AG04450 (cell line): ENCODE measurements around the gene ALOX5AP. TPM values are rescaled to one million over a fixed set of nuclear protein-coding genes. Genes with fewer than 3 reads are reported as not detected.

Experiments used
- CTCF ChIA-PET: fragments of 300-600, 350-600 bp; formaldehyde crosslinking; extraction: SDS; loops from one replicate; lab custom pipeline; 2022; ENCODE audit warnings: antibody characterized with exemption, inconsistent platforms; lab: Charles Lee
- POLR2A ChIA-PET: fragments of 350-600 bp; formaldehyde crosslinking; extraction: SDS; loops from one replicate; lab custom pipeline; 2021; ENCODE audit warnings: antibody characterized with exemption, inconsistent platforms; lab: Yijun Ruan, JAX
- DNase-seq: peaks from one replicate; pipeline ENCODE4 v3.0.0-alpha.2; 2011; ENCODE audit warnings: low read depth, low spot score
- H3K27ac ChIP-seq: one replicate; pipeline ENCODE4 v1.5.1; 2012; ENCODE audit warnings: low read depth, low read length, control low read depth
- H3K27me3 ChIP-seq: one replicate; pipeline ENCODE4 v1.6.0; 2012; ENCODE audit warnings: low read length; ENCODE audit not compliant: control insufficient read depth, insufficient read depth
- H3K4me3 ChIP-seq: 2 replicates; pipeline ENCODE4 v1.5.1; 2011; ENCODE audit warnings: mild to moderate bottlenecking, low read depth, low read length, control low read depth
- H3K9me3 ChIP-seq: 2 replicates; pipeline ENCODE4 v1.5.1; 2012; ENCODE audit warnings: low read length; ENCODE audit not compliant: control insufficient read depth, insufficient read depth
- polyA plus RNA-seq: library from polyadenylated mRNA; depleted of rRNA; stranded (reverse); fragments of >200 nt; gene quantifications from 2 replicates; pipeline ENCODE4 v1.2.3, GENCODE V29; 2011
- TF ChIP-seq, protein P1 (sequence below): IDR thresholded peaks from 2 replicates; pipeline ENCODE4 v1.5.1; 2011; ENCODE audit warnings: low read depth, low read length, control low read depth, inconsistent platforms

ALOX5AP gene
- polyA plus RNA-seq, 1 experiment, result 6.4 TPM

- no peaks in the 10 kb centered on the region for H3K9me3 ChIP-seq
- no peak for DNase-seq
- H3K27ac ChIP-seq, result no peak overlapping the region
- CTCF ChIA-PET, result interaction anchor here (0.6 to 1.3 kb wide), 2 partner anchors 332 to 428 kb away, joined by 3 read pairs; no protein-coding TSS in a partner anchor
- no peak overlapping the region for H3K4me3 ChIP-seq
- POLR2A ChIA-PET, result no interaction called here
- no peaks in the 10 kb centered on the region for H3K27me3 ChIP-seq
- TF ChIP-seq, protein P1, sequence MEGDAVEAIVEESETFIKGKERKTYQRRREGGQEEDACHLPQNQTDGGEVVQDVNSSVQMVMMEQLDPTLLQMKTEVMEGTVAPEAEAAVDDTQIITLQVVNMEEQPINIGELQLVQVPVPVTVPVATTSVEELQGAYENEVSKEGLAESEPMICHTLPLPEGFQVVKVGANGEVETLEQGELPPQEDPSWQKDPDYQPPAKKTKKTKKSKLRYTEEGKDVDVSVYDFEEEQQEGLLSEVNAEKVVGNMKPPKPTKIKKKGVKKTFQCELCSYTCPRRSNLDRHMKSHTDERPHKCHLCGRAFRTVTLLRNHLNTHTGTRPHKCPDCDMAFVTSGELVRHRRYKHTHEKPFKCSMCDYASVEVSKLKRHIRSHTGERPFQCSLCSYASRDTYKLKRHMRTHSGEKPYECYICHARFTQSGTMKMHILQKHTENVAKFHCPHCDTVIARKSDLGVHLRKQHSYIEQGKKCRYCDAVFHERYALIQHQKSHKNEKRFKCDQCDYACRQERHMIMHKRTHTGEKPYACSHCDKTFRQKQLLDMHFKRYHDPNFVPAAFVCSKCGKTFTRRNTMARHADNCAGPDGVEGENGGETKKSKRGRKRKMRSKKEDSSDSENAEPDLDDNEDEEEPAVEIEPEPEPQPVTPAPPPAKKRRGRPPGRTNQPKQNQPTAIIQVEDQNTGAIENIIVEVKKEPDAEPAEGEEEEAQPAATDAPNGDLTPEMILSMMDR, result no peak
These were observed 22.5 kb upstream of the ALOX5AP start for GRCh38 chr13:30712536-30713532.

DNA sequence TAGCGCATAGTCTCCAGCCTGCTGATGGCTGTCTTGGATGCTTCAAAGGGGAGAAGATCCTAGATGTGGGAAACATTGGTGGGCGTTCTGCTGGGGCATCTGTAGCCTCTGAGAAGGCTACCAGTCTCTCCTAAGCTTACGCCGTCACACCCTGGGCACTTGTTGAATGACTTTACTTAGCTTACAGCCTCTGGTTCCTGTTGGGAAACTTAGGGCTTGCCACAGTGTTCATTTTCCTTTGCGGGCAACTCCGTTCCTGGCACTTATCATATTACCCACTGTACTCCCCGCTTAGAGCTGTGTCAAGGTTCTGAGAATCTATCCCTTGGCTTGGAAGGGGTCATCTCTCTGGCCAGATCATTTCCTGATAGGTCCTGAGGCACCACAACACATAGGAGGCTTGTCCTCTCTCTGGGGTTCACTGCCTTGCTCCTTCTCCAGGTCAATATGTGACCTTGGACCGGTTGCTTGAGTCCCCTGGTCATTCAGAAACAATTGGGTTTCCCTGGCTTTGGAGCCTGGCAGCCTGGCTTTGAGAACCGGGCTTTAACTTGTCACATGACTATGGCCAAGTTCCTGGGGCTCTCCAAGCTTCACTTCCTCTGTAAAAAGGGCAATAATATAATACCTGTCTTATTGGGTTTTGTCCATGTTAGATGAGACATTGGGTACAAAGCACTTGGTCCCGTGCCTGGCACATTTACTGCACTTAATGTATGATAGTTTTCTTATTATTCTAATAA is 20.5 kb upstream of the ALOX5AP start:
- ChIA-PET POLR2A (no interaction called here), CTCF (interaction anchor here (0.6 kb wide), 2 partner anchors 15 to 103 kb away, joined by 3 read pairs; no protein-coding TSS in a partner anchor)
- Histone ChIP-seq H3K4me3 (no peak overlapping the region), H3K27ac (no peak overlapping the region), H3K27me3 (no peaks in the 10 kb centered on the region), H3K9me3 (no peaks in the 10 kb centered on the region)
- DNase-seq, result no peak
- TF ChIP-seq, protein P1, result no peak

GRCh38 chr13:30715372-30715756 is 20.0 kb upstream of the ALOX5AP start:
- ChIA-PET CTCF (interaction anchor here (0.6 kb wide), 1 partner anchor 104 kb away, joined by 3 read pairs; no protein-coding TSS in a partner anchor), POLR2A (no interaction called here)
- no peaks in the 10 kb centered on the region for H3K27me3 ChIP-seq
- no peaks in the 10 kb centered on the region for H3K9me3 ChIP-seq
- TF ChIP-seq, protein P1, result no peak
- no peak overlapping the region for H3K4me3 ChIP-seq
- no peak overlapping the region for H3K27ac ChIP-seq
- DNase-seq, result no peak

DNA sequence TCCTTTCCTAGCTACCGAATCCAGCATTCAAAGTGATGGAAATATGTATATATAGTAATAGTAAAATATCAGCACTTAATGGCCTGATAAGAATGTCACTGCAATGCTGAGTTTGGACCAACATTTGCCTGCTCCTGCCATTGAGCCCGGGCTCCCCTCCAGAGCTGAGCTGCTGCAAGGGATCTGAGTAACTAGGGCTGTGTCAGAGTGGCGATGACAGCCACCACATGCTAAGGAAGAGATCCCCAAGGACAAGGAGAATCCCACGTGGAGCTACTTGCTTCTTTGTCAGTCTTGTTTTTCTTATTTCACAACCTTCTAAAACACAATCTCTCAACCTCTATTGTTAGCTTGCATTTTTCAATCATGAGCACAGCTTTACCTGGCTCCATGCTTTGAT is 19.5 kb upstream of the ALOX5AP start:
- no peak overlapping the region for H3K4me3 ChIP-seq
- ChIA-PET CTCF (no interaction called here), POLR2A (no interaction called here)
- DNase-seq, result no peak
- no peaks in the 10 kb centered on the region for H3K27me3 ChIP-seq
- no peak overlapping the region for H3K27ac ChIP-seq
- TF ChIP-seq, protein P1, result no peak
- no peaks in the 10 kb centered on the region for H3K9me3 ChIP-seq
